ENCODE measurements around the gene LECT2.

LECT2 gene

GRCh38 chr5:135934939-135935338 is 19.8 kb downstream of the LECT2 start:
- Mint-ChIP-seq H3K27me3 (peaks cover 49% of the 10 kb centered on the region), H3K4me3 (no peak overlapping the region), H3K9me3 (no peaks in the 10 kb centered on the region), H3K4me1 (ENCODE audit: low read depth) (no peaks in the 10 kb centered on the region), H3K27ac (no peak overlapping the region), H3K36me3 (ENCODE audit: low read depth) (no peaks in the 10 kb centered on the region)

DNA sequence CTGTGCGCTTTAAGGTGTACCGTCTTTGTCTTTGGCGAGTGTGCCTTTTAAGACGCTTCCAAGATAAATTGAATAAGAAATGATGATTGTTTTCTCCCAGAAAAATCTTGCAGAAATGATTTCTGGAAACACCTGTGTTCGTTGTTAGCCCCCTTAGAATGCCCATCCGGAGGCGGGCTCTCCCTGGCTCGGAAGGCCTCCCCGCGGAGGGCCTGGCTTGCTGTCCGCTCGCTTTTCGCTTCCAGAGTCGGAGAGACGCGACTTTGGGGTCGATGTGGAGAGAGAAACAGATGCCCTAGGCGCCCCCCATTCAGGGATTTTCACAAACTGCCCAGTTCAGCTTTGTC is 23.9 kb downstream of the LECT2 start:
- H3K36me3 Mint-ChIP-seq (ENCODE audit: low read depth): no peaks in the 10 kb centered on the region
- H3K27me3 Mint-ChIP-seq: peaks cover 62% of the 10 kb centered on the region
- no peaks in the 10 kb centered on the region for H3K4me1 Mint-ChIP-seq (ENCODE audit: low read depth)
- no peaks in the 10 kb centered on the region for H3K9me3 Mint-ChIP-seq
- no peak overlapping the region for H3K4me3 Mint-ChIP-seq
- H3K27ac Mint-ChIP-seq: no peak overlapping the region

DNA sequence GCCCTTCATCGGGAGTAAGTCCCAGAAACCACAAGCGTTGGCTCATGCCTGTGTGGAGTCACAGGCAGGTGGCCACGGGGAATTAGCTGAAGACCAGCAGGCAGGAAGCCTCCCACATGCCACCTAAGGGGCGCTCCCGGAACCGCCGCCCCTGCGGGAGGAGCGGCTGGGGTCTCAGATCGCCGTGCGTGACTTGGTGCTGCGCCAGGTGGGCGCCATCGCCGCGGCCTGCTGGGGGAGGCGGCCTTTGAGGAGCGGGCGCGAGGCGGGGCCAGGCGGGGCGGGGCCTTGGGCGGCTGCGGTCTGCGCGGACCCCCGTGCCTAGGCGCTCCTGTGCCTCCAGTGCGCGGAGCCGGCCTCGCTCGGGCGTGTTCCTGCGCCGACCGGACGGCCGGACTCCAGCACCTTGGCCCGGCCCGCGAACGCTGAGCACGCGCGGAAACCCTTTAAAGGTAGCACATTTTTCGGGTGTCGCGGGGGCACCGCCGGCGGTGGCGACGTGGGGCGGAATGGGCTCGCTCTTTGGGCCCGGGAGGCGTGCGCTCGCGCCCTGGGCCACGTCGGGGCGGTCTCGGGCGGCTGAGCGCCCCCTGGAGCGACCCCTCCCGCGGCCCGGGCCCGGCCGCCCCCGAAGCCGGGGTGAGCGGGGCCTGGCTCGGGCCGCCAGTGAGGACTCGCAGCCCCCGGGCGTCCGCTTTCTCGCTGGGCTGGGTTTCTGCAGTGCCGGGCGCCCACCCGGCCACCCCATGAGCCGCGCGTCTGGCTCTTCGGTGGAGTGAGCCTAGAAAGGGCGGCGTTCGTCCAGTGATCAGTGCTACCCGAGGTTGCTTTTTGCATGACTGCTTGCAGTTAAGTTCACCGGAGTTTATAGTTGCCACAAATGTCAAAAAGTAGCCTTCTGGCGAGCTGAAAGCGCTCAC is 24.5 kb downstream of the LECT2 start:
- H3K36me3 Mint-ChIP-seq (ENCODE audit: low read depth): no peaks in the 10 kb centered on the region
- H3K4me1 Mint-ChIP-seq (ENCODE audit: low read depth): no peaks in the 10 kb centered on the region
- no peaks in the 10 kb centered on the region for H3K9me3 Mint-ChIP-seq
- no peak overlapping the region for H3K4me3 Mint-ChIP-seq
- H3K27me3 Mint-ChIP-seq: peaks cover 63% of the 10 kb centered on the region
- H3K27ac Mint-ChIP-seq: no peak overlapping the region

GRCh38 chr5:135921388-135921787 is 33.4 kb downstream of the LECT2 start:
- Mint-ChIP-seq H3K4me1 (ENCODE audit: low read depth) (no peaks in the 10 kb centered on the region), H3K9me3 (no peaks in the 10 kb centered on the region), H3K27me3 (peaks cover 62% of the 10 kb centered on the region)

DNA sequence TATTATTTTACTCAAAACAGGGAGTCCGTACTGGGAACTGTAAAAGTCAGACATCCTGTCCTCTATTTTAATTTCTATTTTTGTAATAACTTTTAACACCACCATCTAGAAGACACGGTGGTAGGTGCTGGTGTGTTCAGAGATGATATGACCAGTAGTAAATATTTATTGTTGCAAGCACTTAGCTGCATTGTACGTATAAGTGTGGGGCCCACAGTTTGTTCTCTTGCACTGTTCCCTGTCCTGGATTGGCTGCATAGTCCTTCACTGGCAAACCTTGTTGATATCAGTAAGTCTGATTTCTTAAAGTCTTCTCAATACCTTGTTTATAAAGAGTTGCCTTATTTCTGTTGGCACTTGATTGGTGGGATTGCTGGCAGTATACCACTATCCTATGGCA is 34.6 kb downstream of the LECT2 start:
- H3K4me3 Mint-ChIP-seq: no peak overlapping the region
- no peaks in the 10 kb centered on the region for H3K9me3 Mint-ChIP-seq
- no peaks in the 10 kb centered on the region for H3K4me1 Mint-ChIP-seq (ENCODE audit: low read depth)
- no peaks in the 10 kb centered on the region for H3K36me3 Mint-ChIP-seq (ENCODE audit: low read depth)
- H3K27me3 Mint-ChIP-seq: peaks cover 64% of the 10 kb centered on the region
- no peak overlapping the region for H3K27ac Mint-ChIP-seq

More at GRCh38 chr5:135921388-135921787, 33.4 kb downstream of the LECT2 start:
- Mint-ChIP-seq H3K36me3 (ENCODE audit: low read depth) (no peaks in the 10 kb centered on the region), H3K4me3 (no peak overlapping the region), H3K27ac (no peak overlapping the region)

DNA sequence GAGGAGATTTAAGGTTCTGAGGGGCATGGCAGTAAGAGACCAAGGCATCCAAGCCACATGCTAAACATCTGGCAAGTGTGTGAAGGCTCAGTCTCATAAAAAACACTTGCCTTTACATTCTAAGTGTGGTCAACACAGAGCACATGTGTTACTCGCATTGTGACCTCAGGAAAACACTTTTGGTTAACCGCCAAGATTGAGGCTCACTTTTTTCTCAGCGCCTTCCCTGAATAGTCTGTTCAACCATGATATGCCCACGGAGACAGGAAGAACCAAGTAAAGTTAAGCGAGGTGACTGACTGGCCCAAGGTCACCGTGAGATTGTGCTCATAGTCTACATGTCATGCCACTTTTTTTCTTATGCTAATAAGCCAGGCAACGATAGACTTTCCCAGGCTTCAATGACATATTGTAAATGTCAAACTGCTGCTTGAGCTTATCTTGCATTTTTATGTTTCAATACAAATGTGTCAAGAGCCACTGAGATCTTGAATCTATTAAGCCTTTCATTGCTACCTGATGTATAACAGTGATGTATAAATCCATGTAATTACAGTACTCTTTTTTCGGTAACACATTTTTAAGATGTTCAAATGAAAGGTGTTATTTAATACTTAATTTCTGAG is 38.0 kb downstream of the LECT2 start:
- Mint-ChIP-seq H3K36me3 (ENCODE audit: low read depth) (no peaks in the 10 kb centered on the region), H3K4me3 (no peak overlapping the region), H3K4me1 (ENCODE audit: low read depth) (peaks cover 10% of the 10 kb centered on the region), H3K27ac (no peak overlapping the region), H3K9me3 (no peaks in the 10 kb centered on the region), H3K27me3 (peaks cover 62% of the 10 kb centered on the region)

GRCh38 chr5:135915466-135916001 is 39.2 kb downstream of the LECT2 start:
- no peak overlapping the region for H3K4me3 Mint-ChIP-seq
- H3K27me3 Mint-ChIP-seq: peaks cover 69% of the 10 kb centered on the region
- H3K4me1 Mint-ChIP-seq (ENCODE audit: low read depth): peaks cover 10% of the 10 kb centered on the region
- H3K9me3 Mint-ChIP-seq: no peaks in the 10 kb centered on the region
- H3K27ac Mint-ChIP-seq: no peak overlapping the region
- H3K36me3 Mint-ChIP-seq (ENCODE audit: low read depth): no peaks in the 10 kb centered on the region

GRCh38 chr5:135913713-135914626 is 40.8 kb downstream of the LECT2 start:
- Mint-ChIP-seq H3K27me3 (peaks cover 73% of the 10 kb centered on the region), H3K9me3 (no peaks in the 10 kb centered on the region), H3K4me1 (ENCODE audit: low read depth) (peaks cover 10% of the 10 kb centered on the region), H3K4me3 (no peak overlapping the region), H3K36me3 (ENCODE audit: low read depth) (no peaks in the 10 kb centered on the region), H3K27ac (no peak overlapping the region)

GRCh38 chr5:135905144-135905543 is 49.6 kb downstream of the LECT2 start:
- H3K27ac Mint-ChIP-seq: no peak overlapping the region
- no peaks in the 10 kb centered on the region for H3K36me3 Mint-ChIP-seq (ENCODE audit: low read depth)
- peaks cover 36% of the 10 kb centered on the region for H3K27me3 Mint-ChIP-seq
- H3K9me3 Mint-ChIP-seq: no peaks in the 10 kb centered on the region
- no peak overlapping the region for H3K4me3 Mint-ChIP-seq
- no peaks in the 10 kb centered on the region for H3K4me1 Mint-ChIP-seq (ENCODE audit: low read depth)

GRCh38 chr5:135901633-135902032 is 53.1 kb downstream of the LECT2 start:
- Mint-ChIP-seq H3K4me1 (ENCODE audit: low read depth) (no peaks in the 10 kb centered on the region), H3K27me3 (peaks cover 34% of the 10 kb centered on the region)

GRCh38 chr5:135900276-135900675 is 54.5 kb downstream of the LECT2 start:
- Mint-ChIP-seq H3K36me3 (ENCODE audit: low read depth) (no peaks in the 10 kb centered on the region), H3K27me3 (peaks cover 39% of the 10 kb centered on the region), H3K4me3 (no peak overlapping the region), H3K9me3 (no peaks in the 10 kb centered on the region), H3K4me1 (ENCODE audit: low read depth) (peaks cover 9% of the 10 kb centered on the region), H3K27ac (no peak overlapping the region)

More at GRCh38 chr5:135901633-135902032, 53.1 kb downstream of the LECT2 start:
- H3K9me3 Mint-ChIP-seq: no peaks in the 10 kb centered on the region
- H3K36me3 Mint-ChIP-seq (ENCODE audit: low read depth): no peaks in the 10 kb centered on the region
- no peak overlapping the region for H3K4me3 Mint-ChIP-seq
- no peak overlapping the region for H3K27ac Mint-ChIP-seq

- peaks cover 9% of the 10 kb centered on the region for H3K4me1 Mint-ChIP-seq (ENCODE audit: low read depth)
- no peaks in the 10 kb centered on the region for H3K36me3 Mint-ChIP-seq (ENCODE audit: low read depth)
- H3K9me3 Mint-ChIP-seq: no peaks in the 10 kb centered on the region
- no peak overlapping the region for H3K27ac Mint-ChIP-seq
- no peak overlapping the region for H3K4me3 Mint-ChIP-seq
- peaks cover 45% of the 10 kb centered on the region for H3K27me3 Mint-ChIP-seq
Measured at GRCh38 chr5:135898651-135899050, 56.1 kb downstream of the LECT2 start.

Data from stimulated activated naive CD8-positive, alpha-beta T cell treated with anti-CD3 and anti-CD28 coated beads, Interleukin-15, Interleukin-2, amounts not matched to agents 100 ng/mL and 50 ng/mL, for 24 hours (primary cell).